Measurements from ENCODE around the gene CPN1. TPM values are rescaled to one million over a fixed set of nuclear protein-coding genes. Genes with fewer than 3 reads are reported as not detected.
A peak's percentile ranks its signal among the peaks of the same experiment; 100 is the strongest.

CPN1 gene
- total and polyA plus RNA-seq, 2 donors from 2014 or later: 0.43 TPM; not detected in 1

DNA sequence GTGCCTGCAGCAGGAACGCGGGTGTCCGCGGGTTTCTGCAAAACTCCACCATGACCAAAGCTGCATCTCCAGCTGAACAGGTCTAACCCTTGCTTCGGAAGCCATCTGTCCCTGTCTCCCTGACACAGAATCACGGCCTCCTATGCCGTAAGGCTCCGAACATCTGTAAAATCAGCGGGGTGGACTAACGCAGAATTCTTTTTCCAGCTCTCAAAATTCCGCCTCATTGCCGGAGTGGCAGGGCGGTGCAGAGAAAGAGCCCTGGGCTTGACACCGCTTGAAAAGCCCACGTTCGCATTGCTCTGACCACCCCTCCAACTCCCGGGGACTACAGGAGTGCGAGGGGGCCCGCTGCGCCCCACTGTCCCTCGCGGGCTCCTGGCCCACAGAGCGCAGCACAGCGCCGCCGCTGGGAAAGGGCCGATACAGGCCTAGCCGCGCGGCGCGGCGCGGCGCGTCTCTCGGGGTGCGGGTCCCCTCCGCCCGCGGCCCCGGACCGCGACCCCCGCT lies 72.3 kb downstream of the CPN1 start:
- H3K9ac ChIP-seq (ENCODE audit: low read length in 3 of 3): peak overlapping the region; percentile 35 to 82 (median 77)
- intact Hi-C loops (cut with DNase I): no loop called here
- peak in 3 of 5 donors; percentile 62 to 86 (median 74) for DNase-seq
- TF ChIP-seq, protein P1, sequence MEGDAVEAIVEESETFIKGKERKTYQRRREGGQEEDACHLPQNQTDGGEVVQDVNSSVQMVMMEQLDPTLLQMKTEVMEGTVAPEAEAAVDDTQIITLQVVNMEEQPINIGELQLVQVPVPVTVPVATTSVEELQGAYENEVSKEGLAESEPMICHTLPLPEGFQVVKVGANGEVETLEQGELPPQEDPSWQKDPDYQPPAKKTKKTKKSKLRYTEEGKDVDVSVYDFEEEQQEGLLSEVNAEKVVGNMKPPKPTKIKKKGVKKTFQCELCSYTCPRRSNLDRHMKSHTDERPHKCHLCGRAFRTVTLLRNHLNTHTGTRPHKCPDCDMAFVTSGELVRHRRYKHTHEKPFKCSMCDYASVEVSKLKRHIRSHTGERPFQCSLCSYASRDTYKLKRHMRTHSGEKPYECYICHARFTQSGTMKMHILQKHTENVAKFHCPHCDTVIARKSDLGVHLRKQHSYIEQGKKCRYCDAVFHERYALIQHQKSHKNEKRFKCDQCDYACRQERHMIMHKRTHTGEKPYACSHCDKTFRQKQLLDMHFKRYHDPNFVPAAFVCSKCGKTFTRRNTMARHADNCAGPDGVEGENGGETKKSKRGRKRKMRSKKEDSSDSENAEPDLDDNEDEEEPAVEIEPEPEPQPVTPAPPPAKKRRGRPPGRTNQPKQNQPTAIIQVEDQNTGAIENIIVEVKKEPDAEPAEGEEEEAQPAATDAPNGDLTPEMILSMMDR (IDR thresholded peaks at IDR 0.05; ENCODE audit: borderline replicate concordance, extremely low read depth, insufficient read depth): peak; percentile 57
- H3K27me3 ChIP-seq (ENCODE audit: control insufficient read depth, insufficient read depth, low read length): no peaks in the 10 kb centered on the region
- FAIRE-seq: no peak
- no peaks in the 10 kb centered on the region for H3K9me3 ChIP-seq (ENCODE audit: control insufficient read depth in 2 of 3, insufficient read depth in 1 of 3, low read length in 3 of 3)
- peak overlapping the region; percentile 70 to 74 for H3K27ac ChIP-seq (ENCODE audit: low read depth in 2 of 2, low read length in 2 of 2)
- peaks cover 2 to 12% (median 10%) of the 10 kb centered on the region in 3 donors for H3K4me1 ChIP-seq (ENCODE audit: control insufficient read depth in 2 of 3, insufficient read depth in 2 of 3, low read depth in 1 of 3, low read length in 3 of 3)
- H3K36me3 ChIP-seq (ENCODE audit: control insufficient read depth in 2 of 3, insufficient read depth in 3 of 3, low read length in 3 of 3): no peaks in the 10 kb centered on the region
- H3K4me3 ChIP-seq (ENCODE audit: low read length in 3 of 3): peak overlapping the region; percentile 87 to 94 (median 88)

DNA sequence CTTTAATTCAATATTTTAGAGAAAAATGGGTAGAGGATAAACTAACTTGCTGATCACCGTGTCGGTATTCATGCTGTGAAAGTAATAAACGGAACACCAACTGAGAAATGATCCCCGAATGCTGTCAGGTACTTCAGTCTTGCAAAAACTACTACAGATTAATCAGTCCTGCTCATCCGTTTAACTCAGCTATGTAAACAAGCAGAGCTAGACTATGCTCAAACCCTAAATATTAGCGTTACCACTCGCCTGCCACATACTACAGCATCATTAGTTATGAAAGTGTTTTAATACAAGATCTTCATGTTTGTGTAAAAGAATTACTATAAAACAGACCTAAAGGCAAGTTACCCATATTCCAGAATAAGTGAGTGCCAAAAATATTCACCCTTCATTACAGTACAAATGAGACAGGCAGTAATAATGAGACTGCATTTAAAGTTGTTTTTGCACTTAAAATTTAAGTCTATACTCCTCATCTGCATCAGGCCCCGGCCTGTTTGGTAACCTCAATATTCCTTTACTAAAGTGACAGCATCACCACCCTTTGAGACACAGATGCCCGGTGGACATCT lies 72.9 kb downstream of the CPN1 start:
- H3K9ac ChIP-seq (ENCODE audit: low read length in 3 of 3): peak overlapping the region; percentile 35 to 82 (median 77)
- peaks cover 2 to 12% (median 10%) of the 10 kb centered on the region in 3 donors for H3K4me1 ChIP-seq (ENCODE audit: control insufficient read depth in 2 of 3, insufficient read depth in 2 of 3, low read depth in 1 of 3, low read length in 3 of 3)
- FAIRE-seq (no peak), DNase-seq (peak in 1 of 5 donors; percentile 26)
- no peaks in the 10 kb centered on the region for H3K9me3 ChIP-seq (ENCODE audit: control insufficient read depth in 2 of 3, insufficient read depth in 1 of 3, low read length in 3 of 3)
- no peaks in the 10 kb centered on the region for H3K27me3 ChIP-seq (ENCODE audit: control insufficient read depth, insufficient read depth, low read length)
- H3K4me3 ChIP-seq (ENCODE audit: low read length in 3 of 3): peak overlapping the region; percentile 87 to 94 (median 88)
- peak overlapping the region; percentile 70 to 74 for H3K27ac ChIP-seq (ENCODE audit: low read depth in 2 of 2, low read length in 2 of 2)
- intact Hi-C loops (cut with DNase I): no loop called here
- no peaks in the 10 kb centered on the region for H3K36me3 ChIP-seq (ENCODE audit: control insufficient read depth in 2 of 3, insufficient read depth in 3 of 3, low read length in 3 of 3)
- TF ChIP-seq, protein P1 (IDR thresholded peaks at IDR 0.05; ENCODE audit: borderline replicate concordance, extremely low read depth, insufficient read depth): no peak

DNA sequence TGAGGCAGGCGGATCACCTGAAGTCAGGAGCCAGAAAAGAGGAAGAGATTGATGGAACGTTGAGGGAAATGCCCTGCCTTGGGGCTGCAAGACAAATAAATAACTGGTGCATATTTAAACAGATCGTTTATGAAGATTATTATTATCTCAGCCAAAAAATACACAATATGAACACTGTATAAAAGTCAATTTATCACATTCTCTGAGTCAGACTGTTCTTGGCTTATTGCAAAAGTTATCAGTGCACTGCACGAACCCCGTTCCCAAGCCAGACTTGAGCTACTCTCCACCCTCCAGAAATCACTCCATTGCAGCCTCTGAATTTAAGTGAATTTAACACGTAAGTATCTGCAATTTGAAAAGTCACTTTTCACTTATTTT lies 73.5 kb downstream of the CPN1 start:
- Histone ChIP-seq H3K9ac (ENCODE audit: low read length in 3 of 3) (no peak overlapping the region), H3K4me3 (ENCODE audit: low read length in 3 of 3) (peak overlapping the region in 2 of 3 donors; percentile 87 to 94), H3K27ac (ENCODE audit: low read depth in 2 of 2, low read length in 2 of 2) (no peak overlapping the region), H3K27me3 (ENCODE audit: control insufficient read depth, insufficient read depth, low read length) (no peaks in the 10 kb centered on the region), H3K9me3 (ENCODE audit: control insufficient read depth in 2 of 3, insufficient read depth in 1 of 3, low read length in 3 of 3) (no peaks in the 10 kb centered on the region), H3K4me1 (ENCODE audit: control insufficient read depth in 2 of 3, insufficient read depth in 2 of 3, low read depth in 1 of 3, low read length in 3 of 3) (peaks cover 2 to 12% (median 10%) of the 10 kb centered on the region in 3 donors), H3K36me3 (ENCODE audit: control insufficient read depth in 2 of 3, insufficient read depth in 3 of 3, low read length in 3 of 3) (no peaks in the 10 kb centered on the region)
- TF ChIP-seq, protein P1 (IDR thresholded peaks at IDR 0.05; ENCODE audit: borderline replicate concordance, extremely low read depth, insufficient read depth): no peak
- DNase-seq (no peak), FAIRE-seq (no peak)
- intact Hi-C loops (cut with DNase I): no loop called here
